ENCODE data around the gene MECP2. TPM values are rescaled to one million over a fixed set of nuclear protein-coding genes. Genes with fewer than 3 reads are reported as not detected.

MECP2 gene
- total RNA-seq, 1 experiment from 2014 or later = 47.3 TPM

GRCh38 chrX:154040863-154041262, 56.7 kb downstream of the MECP2 start:
- Histone ChIP-seq H3F3A (ENCODE audit: low read length, unreplicated experiment) (no peaks in the 10 kb centered on the region), H3K4me2 (ENCODE audit: low read length) (no peak overlapping the region), H3K79me2 (ENCODE audit: low read length) (peaks cover 21% of the 10 kb centered on the region; the same call in 1 of the 2 replicates), H4K20me1 (ENCODE audit: low read length) (no peaks in the 10 kb centered on the region), H3K27ac (ENCODE audit: low read length) (no peak overlapping the region), H3K9me3 (ENCODE audit: low read length) (no peaks in the 10 kb centered on the region), H3K9me2 (replicated peaks; ENCODE audit: low read length) (no peaks in the 10 kb centered on the region), H3K9ac (ENCODE audit: low read length) (no peak overlapping the region), H2AFZ (ENCODE audit: low read length) (no peak overlapping the region), H3K4me3 (ENCODE audit: low read length) (no peak overlapping the region), H3K27me3 (ENCODE audit: low read length) (no peaks in the 10 kb centered on the region), H3K4me1 (ENCODE audit: insufficient read depth, low read length) (no peaks in the 10 kb centered on the region), H3K36me3 (ENCODE audit: low read depth, low read length) (no peaks in the 10 kb centered on the region)
- intact Hi-C loops (cut with micrococcal nuclease) = no loop called here
- ChIA-PET POLR2A (ENCODE audit: unreplicated experiment) (no interaction called here), CTCF (no interaction called here)
- DNase-seq = no peak
- no peak for TF ChIP-seq EZH2phosphoT487 (IDR thresholded peaks at IDR 0.05; ENCODE audit: borderline replicate concordance, low read length)
- TF ChIP-seq, protein P1, sequence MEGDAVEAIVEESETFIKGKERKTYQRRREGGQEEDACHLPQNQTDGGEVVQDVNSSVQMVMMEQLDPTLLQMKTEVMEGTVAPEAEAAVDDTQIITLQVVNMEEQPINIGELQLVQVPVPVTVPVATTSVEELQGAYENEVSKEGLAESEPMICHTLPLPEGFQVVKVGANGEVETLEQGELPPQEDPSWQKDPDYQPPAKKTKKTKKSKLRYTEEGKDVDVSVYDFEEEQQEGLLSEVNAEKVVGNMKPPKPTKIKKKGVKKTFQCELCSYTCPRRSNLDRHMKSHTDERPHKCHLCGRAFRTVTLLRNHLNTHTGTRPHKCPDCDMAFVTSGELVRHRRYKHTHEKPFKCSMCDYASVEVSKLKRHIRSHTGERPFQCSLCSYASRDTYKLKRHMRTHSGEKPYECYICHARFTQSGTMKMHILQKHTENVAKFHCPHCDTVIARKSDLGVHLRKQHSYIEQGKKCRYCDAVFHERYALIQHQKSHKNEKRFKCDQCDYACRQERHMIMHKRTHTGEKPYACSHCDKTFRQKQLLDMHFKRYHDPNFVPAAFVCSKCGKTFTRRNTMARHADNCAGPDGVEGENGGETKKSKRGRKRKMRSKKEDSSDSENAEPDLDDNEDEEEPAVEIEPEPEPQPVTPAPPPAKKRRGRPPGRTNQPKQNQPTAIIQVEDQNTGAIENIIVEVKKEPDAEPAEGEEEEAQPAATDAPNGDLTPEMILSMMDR (conservative IDR thresholded peaks at IDR 0.05; ENCODE audit: low read depth, low read length) = no peak
- no peak for TF ChIP-seq EZH2 (IDR thresholded peaks at IDR 0.05; ENCODE audit: low read length, unreplicated experiment)
- no peak for ATAC-seq
- BruUV-seq (replicated peaks) = no TSS peak

GRCh38 chrX:154040307-154040756, 57.2 kb downstream of the MECP2 start:
- Histone ChIP-seq H3K4me1 (ENCODE audit: insufficient read depth, low read length) (no peaks in the 10 kb centered on the region), H3K27me3 (ENCODE audit: low read length) (no peaks in the 10 kb centered on the region), H3K9ac (ENCODE audit: low read length) (no peak overlapping the region), H4K20me1 (ENCODE audit: low read length) (no peaks in the 10 kb centered on the region), H3K4me3 (ENCODE audit: low read length) (no peak overlapping the region), H3K36me3 (ENCODE audit: low read depth, low read length) (no peaks in the 10 kb centered on the region), H3K27ac (ENCODE audit: low read length) (no peak overlapping the region), H3K79me2 (ENCODE audit: low read length) (peaks cover 21% of the 10 kb centered on the region; the same call in 1 of the 2 replicates), H3K9me2 (replicated peaks; ENCODE audit: low read length) (no peaks in the 10 kb centered on the region), H3K4me2 (ENCODE audit: low read length) (no peak overlapping the region), H3K9me3 (ENCODE audit: low read length) (no peaks in the 10 kb centered on the region), H2AFZ (ENCODE audit: low read length) (no peak overlapping the region), H3F3A (ENCODE audit: low read length, unreplicated experiment) (no peaks in the 10 kb centered on the region)
- no TSS peak for BruUV-seq (replicated peaks)
- TF ChIP-seq, protein P1 (conservative IDR thresholded peaks at IDR 0.05; ENCODE audit: low read depth, low read length) = no peak
- TF ChIP-seq EZH2 (IDR thresholded peaks at IDR 0.05; ENCODE audit: low read length, unreplicated experiment) (no peak), EZH2phosphoT487 (IDR thresholded peaks at IDR 0.05; ENCODE audit: borderline replicate concordance, low read length) (no peak)
- POLR2A ChIA-PET (ENCODE audit: unreplicated experiment) = no interaction called here
- intact Hi-C loops (cut with micrococcal nuclease) = no loop called here
- DNase-seq = no peak
- CTCF ChIA-PET = interaction anchor here (0.6 kb wide), 1 partner anchor 26 kb away, joined by 3 read pairs; no protein-coding TSS in a partner anchor
- no peak for ATAC-seq

DNA sequence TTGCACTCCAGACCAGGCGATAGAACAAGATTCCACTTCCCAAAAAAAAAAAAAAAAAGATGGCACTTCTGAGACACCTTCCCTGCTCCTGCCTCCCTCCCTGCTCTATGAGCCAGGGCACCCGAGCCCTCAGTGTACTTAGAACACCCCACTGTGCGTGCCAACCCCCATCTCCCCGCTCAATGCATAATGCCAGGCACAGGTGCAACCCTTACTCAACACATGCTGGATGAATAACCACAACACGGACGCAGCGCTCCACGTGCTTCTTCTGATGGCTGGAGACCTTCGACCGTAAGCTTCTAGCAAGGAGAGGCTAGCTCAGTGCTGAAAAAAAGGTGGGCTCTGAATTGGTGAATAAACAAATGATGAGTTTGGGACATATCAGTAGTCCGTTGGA, 57.9 kb downstream of the MECP2 start:
- POLR2A ChIA-PET (ENCODE audit: unreplicated experiment) = no interaction called here
- Histone ChIP-seq H3K4me1 (ENCODE audit: insufficient read depth, low read length) (no peaks in the 10 kb centered on the region), H3K9me3 (ENCODE audit: low read length) (no peaks in the 10 kb centered on the region), H3K27me3 (ENCODE audit: low read length) (no peaks in the 10 kb centered on the region), H3K36me3 (ENCODE audit: low read depth, low read length) (no peaks in the 10 kb centered on the region), H3K4me2 (ENCODE audit: low read length) (no peak overlapping the region), H3K79me2 (ENCODE audit: low read length) (peaks cover 18% of the 10 kb centered on the region; the same call in 1 of the 2 replicates), H2AFZ (ENCODE audit: low read length) (no peak overlapping the region), H4K20me1 (ENCODE audit: low read length) (no peaks in the 10 kb centered on the region), H3K9me2 (replicated peaks; ENCODE audit: low read length) (no peaks in the 10 kb centered on the region), H3F3A (ENCODE audit: low read length, unreplicated experiment) (no peaks in the 10 kb centered on the region), H3K27ac (ENCODE audit: low read length) (no peak overlapping the region), H3K9ac (ENCODE audit: low read length) (no peak overlapping the region), H3K4me3 (ENCODE audit: low read length) (no peak overlapping the region)
- DNase-seq (no peak), ATAC-seq (no peak)
- intact Hi-C loops (cut with micrococcal nuclease) = no loop called here
- TF ChIP-seq EZH2phosphoT487 (IDR thresholded peaks at IDR 0.05; ENCODE audit: borderline replicate concordance, low read length) = no peak
- no peak for TF ChIP-seq EZH2 (IDR thresholded peaks at IDR 0.05; ENCODE audit: low read length, unreplicated experiment)
- TF ChIP-seq, protein P1 (conservative IDR thresholded peaks at IDR 0.05; ENCODE audit: low read depth, low read length) = no peak
- CTCF ChIA-PET = no interaction called here
- BruUV-seq (replicated peaks) = no TSS peak

Data from PC-3 (cell line).